ENCODE measurements around the gene HSPA5.

Gene HSPA5

DNA sequence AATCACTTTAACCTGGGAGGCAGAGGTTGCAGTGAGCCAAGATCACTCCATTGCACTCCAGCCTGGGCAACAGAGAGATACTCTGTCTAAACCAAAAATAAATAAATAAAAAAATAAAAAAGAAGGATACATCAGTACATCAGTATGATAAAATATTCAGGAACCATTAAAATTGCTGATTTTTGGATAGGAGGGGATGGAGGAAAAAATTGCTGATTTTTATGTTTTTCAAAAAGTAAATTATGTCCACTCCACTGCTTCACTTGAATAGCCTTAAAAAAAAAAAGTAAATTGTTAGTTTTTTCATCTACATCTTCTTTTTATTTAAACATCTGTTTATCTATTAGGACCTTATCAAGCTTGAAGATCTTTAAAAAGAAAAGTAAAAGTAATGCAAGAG is 13.1 kb upstream of the HSPA5 start:
- H3K9me3 ChIP-seq (ENCODE audit: severe bottlenecking) = no peaks in the 10 kb centered on the region
- no peaks in the 10 kb centered on the region for H3K36me3 ChIP-seq
- no peak for TF ChIP-seq CTCF (IDR thresholded peaks at IDR 0.05; ENCODE audit: low read depth, low read length)

DNA sequence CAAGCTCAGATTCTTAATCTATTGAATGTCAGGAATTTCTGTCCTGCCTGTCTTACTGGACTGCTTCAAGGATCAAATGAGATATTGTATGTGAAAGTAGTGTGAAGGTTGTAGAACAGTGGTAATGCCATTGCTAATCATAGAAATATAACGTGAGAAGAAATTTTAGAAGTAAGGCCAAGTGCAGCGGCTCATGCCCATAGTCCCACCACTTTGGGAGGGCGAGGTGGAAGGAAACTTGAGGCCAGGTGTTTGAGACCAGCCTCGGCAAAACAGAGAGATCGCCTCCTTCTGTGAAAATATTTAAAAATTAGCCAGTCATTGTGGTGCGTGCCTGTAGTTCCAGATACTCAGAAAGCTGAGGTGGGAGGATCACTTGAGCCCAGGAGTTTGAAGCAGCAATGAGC is 5.1 kb upstream of the HSPA5 start:
- H3K27me3 ChIP-seq (ENCODE audit: insufficient read depth, low read depth, severe bottlenecking) = no peaks in the 10 kb centered on the region
- no peaks in the 10 kb centered on the region for H3K36me3 ChIP-seq
- TF ChIP-seq CTCF (IDR thresholded peaks at IDR 0.05; ENCODE audit: low read depth, low read length) = no peak
- H3K4me3 ChIP-seq (ENCODE audit: low read depth, low read length) = no peak overlapping the region
- DNase-seq = no peak
- no peak overlapping the region for H3K27ac ChIP-seq
- H3K9me3 ChIP-seq (ENCODE audit: severe bottlenecking) = no peaks in the 10 kb centered on the region

More for the DNA sequence above, 13.1 kb upstream of the HSPA5 start:
- no peak for DNase-seq
- no peak overlapping the region for H3K27ac ChIP-seq
- H3K27me3 ChIP-seq (ENCODE audit: insufficient read depth, low read depth, severe bottlenecking) = no peaks in the 10 kb centered on the region
- H3K4me3 ChIP-seq (ENCODE audit: low read depth, low read length) = no peak overlapping the region

DNA sequence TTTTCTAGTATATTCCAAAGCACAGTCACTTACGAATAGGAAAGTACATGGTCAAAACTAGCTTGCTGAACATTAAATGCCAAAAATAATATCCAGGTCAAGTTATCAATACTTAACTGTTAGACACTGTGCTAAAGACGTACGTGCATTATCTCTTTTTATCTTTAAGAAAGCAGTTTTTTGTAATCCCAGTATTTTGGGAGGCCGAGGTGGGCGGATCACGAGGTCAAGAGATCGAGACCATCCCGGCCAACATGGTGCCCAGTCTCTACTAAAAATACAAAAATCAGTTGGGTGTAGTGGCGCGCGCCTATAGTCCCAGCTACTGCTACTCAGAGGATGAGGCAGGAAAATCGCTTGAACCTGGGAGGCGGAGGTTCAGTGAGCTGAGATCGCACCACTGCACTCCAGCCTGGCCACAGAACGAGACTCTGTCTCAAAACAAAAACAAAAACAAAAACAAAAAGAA is 2.7 kb upstream of the HSPA5 start:
- TF ChIP-seq CTCF (IDR thresholded peaks at IDR 0.05; ENCODE audit: low read depth, low read length) = no peak
- Histone ChIP-seq H3K27ac (no peak overlapping the region), H3K4me3 (ENCODE audit: low read depth, low read length) (no peak overlapping the region), H3K36me3 (peaks cover 23% of the 10 kb centered on the region), H3K27me3 (ENCODE audit: insufficient read depth, low read depth, severe bottlenecking) (no peaks in the 10 kb centered on the region), H3K9me3 (ENCODE audit: severe bottlenecking) (no peaks in the 10 kb centered on the region)
- DNase-seq = no peak

GRCh38 chr9:125241863-125242739 is 958 bp upstream of the HSPA5 start:
- peak overlapping the region; percentile 80 for H3K4me3 ChIP-seq (ENCODE audit: low read depth, low read length)
- H3K27ac ChIP-seq = peak overlapping the region; percentile 80
- H3K27me3 ChIP-seq (ENCODE audit: insufficient read depth, low read depth, severe bottlenecking) = no peaks in the 10 kb centered on the region
- no peak for DNase-seq
- TF ChIP-seq CTCF (IDR thresholded peaks at IDR 0.05; ENCODE audit: low read depth, low read length) = no peak
- peaks cover 40% of the 10 kb centered on the region for H3K36me3 ChIP-seq
- H3K9me3 ChIP-seq (ENCODE audit: severe bottlenecking) = no peaks in the 10 kb centered on the region

DNA sequence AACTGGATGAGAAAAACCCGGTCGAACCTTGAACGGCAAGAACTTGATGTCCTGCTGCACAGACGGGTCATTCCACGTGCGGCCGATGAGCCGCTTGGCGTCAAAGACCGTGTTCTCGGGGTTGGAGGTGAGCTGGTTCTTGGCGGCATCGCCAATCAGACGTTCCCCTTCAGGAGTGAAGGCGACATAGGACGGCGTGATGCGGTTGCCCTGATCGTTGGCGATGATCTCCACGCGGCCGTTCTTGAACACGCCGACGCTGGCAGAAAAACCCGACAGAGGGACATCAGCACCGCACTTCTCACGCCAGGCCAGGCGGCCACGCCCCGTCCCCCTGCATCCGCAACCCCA is 519 bp downstream of the HSPA5 start:
- no peak for TF ChIP-seq CTCF (IDR thresholded peaks at IDR 0.05; ENCODE audit: low read depth, low read length)
- no peaks in the 10 kb centered on the region for H3K27me3 ChIP-seq (ENCODE audit: insufficient read depth, low read depth, severe bottlenecking)
- no peak for DNase-seq
- peak overlapping the region; percentile 91 for H3K27ac ChIP-seq
- H3K4me3 ChIP-seq (ENCODE audit: low read depth, low read length) = peak overlapping the region; percentile 87
- H3K9me3 ChIP-seq (ENCODE audit: severe bottlenecking) = no peaks in the 10 kb centered on the region
- peaks cover 55% of the 10 kb centered on the region for H3K36me3 ChIP-seq

Data from WERI-Rb-1 (cell line).